ENCODE measurements around the gene XK.
"Not testable (repeated sequence)": the region's sequence is repeated elsewhere in the genome, so short reads cannot be mapped to it uniquely, and the experiment has no call there.

Gene XK, protein sequence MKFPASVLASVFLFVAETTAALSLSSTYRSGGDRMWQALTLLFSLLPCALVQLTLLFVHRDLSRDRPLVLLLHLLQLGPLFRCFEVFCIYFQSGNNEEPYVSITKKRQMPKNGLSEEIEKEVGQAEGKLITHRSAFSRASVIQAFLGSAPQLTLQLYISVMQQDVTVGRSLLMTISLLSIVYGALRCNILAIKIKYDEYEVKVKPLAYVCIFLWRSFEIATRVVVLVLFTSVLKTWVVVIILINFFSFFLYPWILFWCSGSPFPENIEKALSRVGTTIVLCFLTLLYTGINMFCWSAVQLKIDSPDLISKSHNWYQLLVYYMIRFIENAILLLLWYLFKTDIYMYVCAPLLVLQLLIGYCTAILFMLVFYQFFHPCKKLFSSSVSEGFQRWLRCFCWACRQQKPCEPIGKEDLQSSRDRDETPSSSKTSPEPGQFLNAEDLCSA

DNA sequence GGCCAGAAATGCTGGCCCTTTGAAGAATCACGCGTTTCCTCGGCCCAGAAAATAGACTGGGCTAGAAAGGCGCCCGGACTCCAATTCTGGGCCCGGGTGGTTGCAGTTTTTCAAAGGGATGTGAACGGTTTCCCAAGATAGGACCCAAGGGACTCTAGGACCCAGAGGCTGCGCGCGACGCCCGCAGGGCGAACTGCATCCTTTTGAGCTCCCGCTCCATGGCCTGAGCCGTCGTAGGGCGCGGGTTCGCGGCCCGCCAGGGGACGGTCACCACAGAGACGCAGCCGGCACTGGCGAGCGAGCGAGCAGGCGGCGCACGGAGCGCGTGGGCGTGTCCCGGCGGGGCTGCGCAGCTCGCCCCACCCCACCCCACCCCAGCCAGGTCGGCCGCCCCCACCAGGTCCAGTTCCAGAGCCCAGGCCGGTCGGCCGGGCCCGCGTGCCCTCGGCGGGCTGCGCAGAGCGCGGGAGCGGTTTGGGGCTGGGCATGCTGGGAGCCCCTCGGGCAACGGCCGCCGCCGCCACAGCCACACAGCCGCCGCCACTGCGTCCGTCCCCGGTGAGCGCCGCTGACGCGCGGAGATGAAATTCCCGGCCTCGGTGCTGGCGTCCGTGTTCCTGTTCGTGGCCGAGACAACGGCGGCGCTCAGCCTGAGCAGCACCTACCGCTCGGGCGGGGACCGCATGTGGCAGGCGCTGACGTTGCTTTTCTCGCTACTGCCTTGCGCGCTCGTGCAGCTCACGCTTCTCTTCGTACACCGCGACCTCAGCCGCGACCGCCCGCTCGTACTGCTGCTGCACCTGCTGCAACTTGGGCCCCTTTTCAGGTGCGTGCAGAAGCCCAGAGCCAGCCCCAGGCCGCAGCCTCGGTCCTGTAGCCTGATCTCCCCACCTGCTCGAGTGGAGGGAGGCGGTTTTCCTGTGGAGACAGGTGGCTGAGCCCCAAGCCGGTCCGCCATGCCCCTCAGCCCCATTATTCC is at the start of gene XK:
Gene XK, plus strand, starts transcription at position 411 of the 979 bp plus-strand sequence. Its CDS starts 171 bp downstream, at position 582.
- peak; percentile 74 for DNase-seq (ENCODE audit: low spot score)

DNA sequence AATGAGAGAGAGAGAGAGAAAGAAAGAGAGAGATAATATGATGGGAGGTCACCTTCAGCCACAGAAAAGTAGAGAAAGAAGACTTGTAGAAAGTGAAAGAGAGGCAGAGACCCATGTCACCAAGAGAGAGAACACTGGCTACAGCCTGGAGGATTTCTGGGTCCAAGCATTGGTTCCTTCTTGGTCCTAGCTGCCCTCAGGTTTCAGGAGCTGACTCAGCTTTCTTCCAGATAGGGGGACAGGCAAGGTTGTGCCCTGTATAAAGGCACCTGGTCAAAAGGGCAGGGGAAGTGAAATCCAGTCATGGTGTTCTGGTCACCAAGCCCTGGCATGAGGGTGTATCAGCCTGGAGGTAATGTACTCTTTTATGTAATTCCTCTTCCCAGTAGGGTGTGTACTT is 47.5 kb upstream of the XK start:
- no peak for DNase-seq (ENCODE audit: low spot score)

DNA sequence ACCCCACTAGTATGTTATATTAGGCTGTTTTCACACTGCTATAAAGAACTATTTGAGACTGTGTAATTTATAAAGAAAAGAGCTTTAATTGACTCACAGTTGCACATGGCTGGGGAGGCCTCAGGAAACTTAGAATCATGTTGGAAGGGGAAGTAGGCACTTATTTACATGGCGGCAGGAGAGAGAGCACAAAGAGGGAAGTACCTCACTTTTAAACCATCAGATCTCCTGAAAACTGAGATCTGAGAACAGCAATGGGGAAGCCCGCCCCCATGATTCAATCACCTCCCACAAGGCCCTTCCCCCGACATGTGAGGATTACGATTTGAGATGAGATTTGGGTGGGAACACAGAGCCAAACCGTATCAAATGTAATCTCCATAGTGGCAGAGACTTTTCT is 45.4 kb upstream of the XK start:
- DNase-seq (ENCODE audit: low spot score) = no peak

DNA sequence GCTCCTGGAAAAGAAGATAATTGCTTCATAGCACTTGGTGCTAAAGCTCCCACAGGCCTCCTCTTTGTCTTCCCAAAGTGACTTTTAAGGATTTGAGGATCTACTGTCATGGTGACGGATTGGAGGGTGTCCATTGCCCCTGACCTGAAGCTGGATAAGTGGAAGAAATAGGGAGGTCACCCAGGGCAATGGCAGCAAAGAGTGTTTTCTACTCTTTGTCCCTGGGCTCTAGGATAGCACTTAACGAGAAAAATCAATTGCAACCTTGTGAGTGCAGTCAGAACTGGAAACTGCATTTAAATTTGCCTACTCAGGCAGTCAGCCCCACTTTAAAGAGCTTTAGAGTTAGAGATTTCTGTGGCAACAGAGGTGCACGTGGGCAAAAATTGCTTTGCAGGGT is 43.7 kb upstream of the XK start:
- no peak for DNase-seq (ENCODE audit: low spot score)

DNA sequence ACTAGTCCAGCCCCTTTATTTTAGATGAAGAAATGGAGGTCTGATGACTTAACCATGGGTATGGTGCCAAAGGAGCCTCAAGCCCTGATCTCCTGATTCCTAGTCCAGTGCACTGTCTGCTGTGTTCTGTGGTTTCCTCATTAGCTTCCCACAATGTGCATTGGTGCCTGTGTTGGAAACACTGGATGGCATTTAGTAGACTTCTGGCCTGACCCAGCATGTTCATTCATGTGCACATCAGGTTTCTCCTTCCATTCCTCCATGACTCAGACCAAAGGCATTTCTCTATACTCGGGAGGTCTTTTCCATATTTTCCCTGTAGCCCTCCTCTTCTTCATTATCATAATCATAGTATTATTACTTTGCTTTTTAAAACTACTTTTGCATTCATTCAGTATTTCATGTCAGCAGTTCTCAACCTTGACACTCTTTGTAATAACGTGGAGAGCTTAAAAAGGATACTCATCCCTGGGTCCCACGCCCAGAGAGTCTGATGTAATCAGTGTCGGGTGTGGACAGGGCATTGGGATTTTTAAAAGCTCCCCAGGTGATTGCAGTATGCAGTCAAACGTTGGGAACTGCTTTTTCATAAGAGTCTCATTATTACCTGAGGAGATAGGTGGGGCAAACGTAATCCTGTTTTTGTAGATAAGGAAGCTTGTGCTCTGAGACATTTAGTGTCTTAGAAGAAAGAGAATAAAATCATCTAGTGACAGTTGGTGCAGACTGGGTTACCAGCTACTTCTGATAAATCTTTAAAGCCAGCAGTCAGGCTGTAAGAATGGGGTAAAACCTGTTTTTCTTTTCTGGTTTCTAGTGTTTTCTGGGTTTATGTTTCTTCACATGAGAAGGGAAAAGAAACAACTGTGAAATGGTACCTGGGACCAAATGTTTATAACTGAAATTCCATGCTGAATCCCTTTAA is 40.9 kb upstream of the XK start:
- DNase-seq (ENCODE audit: low spot score) = no peak

DNA sequence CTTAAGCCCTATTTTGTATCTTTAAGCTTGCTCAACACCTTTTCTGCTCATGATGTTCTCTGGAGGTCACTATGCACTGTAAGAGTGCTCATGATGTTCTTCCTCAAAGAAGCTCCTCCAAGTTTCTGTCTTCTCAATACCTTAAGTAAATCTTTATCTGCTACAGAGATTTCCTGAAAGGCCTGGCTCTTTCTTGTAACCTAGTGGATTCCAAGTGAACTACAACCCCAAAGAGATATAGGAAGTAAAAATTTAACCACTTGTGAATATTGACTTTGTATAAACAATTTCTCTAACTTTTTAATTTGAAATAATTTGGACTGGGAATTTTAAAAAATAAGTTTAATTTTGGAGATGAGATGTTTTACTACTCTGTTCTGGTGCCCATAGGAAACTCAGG is 39.3 kb upstream of the XK start:
- DNase-seq (ENCODE audit: low spot score) = no peak

DNA sequence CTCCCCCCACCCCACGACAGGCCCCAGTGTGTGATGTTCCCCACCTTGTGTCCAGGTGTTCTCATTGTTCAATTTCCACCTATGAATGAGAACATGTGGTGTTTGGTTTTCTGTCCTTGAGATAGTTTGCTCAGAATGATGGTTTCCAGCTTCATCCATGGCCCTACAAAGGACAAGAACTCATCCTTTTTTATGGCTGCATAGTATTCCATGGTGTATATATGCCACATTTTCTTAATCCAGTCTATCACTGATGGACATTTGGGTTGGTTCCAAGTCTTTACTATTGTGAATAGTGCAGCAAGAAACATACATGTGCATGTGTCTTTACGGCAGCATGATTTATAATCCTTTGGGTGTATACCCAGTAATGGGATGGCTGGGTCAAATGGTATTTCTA is 34.7 kb upstream of the XK start:
- DNase-seq (ENCODE audit: low spot score) = not testable (repeated sequence)

DNA sequence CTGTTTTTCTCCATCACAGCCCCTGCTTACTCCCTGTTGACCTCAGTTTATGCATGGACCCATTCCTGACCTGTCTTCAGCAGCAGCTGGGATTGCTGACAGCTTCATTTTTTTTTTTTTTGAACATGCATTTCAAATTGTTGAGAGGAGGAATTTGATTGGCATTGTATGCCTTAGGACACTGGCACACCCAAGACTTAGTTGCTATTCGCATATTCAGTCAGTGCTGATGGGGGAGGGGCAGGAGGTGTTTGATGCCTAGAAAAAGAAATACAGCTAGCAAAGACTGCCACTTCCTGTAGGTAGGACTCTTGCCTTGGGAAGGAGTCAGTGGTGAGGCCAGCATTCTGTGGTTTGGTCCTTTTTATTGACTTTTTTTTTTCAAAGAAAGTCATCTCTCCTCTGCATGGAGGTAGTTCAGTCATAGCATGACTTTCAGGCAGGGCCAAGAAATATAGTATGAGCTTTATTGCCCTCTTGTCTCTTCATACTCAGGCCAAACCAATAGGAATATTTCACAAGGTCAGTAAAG is 33.6 kb upstream of the XK start:
- DNase-seq (ENCODE audit: low spot score) = peak; percentile 44

DNA sequence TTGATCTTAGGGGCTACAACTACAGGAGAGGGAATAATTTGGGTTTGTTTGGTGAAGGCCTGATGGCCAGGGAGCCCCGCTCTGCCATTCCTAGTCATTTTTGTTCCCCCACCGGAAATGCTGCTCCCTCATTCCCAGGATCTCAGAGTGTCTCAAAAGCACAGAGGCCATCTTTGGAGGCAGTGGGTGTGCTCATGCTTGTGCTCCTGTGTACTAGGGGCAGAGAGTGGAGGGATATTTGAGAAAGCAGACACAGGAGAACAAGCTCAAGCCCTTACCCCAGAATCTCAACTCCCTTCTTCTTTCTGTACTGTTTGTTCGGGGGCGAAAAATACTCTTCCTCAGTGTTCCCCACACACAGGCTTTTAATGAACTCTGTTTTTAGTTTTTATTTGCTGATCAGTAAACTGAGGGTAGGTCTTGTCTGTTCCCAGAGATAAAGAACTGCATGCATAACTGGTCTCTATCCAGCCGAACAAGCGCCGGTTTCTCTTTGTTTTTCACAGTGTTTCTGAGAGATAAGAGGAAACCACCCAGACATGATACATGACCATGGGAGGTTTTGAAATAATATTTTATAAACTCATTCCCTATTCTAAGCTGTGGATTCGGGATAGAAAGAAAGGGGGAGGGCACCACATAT is 32.9 kb upstream of the XK start:
- peak; percentile 67 for DNase-seq (ENCODE audit: low spot score)

DNA sequence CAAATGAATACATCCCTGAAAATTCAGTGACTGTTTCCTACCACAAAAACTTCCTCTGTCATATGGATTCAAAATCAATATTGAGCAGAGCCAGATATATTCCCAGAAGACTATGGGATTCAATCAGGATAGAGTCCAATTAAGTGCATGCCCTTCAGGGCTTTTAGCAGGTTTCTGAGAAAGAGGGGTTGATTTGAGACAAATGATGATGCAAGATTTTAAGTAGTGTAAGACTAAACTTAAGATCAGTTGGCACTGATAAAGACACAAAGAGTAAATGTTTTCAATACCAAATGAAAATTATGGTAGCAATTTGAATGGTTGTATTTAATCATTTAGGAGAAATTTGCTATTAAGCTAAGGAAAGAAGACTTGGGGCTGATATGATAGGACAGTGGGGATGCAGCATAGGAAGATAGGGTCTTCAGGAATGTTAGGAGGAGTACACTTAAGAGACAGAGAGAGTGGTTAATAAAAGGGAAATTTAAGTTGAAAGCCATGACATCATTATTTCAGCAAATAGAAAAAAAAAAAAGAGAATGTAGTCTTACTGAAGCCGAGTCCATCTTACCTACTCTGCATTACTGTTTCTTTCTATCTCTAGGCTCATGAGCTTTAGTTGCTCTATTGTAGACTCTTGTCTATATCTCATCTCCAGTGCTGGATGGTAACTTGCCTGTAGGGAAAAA is 32.0 kb upstream of the XK start:
- peak; percentile 26 for DNase-seq (ENCODE audit: low spot score)

DNA sequence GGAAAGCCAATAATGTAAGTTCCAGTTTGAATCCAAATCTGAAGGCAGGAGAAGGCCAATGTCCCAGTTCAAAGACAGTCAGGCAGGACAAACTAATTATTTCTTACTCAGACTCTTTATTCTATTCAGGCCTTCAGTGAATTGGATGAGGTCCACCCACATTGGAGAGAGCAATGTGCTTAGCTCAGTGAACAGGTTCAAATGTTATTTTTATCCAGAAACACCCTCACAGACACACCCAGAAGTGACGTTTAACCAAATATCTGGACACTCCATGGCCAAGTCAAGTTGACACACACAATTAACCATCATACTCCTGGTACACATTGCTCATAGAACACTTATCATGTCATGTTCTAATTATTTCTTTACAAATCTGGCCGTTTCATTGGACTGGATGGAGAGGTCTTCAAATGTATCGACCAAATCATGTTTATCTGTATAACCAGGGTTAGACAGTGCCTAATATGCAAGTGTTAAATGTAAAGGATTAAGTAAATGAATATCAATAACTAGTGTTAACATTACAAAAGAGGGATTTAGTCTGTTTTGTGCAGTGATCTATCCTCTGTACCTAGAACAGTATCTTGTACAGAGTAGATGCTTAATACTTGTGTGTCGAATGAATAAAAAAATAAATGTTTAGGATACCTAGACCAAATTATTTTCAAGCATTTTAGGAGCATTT is 27.1 kb upstream of the XK start:
- peak; percentile 13 for DNase-seq (ENCODE audit: low spot score)

DNA sequence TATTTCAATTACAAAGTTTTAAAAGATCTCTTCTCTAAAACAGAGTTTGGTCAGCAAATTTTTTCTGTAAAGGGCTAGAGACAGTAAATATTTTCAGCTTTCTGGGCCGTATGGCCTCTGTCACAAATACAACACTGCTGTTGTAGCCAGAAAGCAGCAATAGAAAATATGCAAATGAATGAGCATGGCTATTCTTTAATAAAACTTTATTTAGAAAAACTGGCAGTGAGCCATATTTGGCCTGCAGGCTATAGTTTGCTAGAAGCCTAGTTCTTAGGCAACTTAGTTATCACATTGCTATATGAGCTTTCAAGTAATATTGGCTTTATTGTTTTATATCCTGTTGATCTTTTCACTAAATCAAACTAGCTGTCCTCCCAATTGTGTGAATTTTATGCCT is 26.5 kb upstream of the XK start:
- no peak for DNase-seq (ENCODE audit: low spot score)

DNA sequence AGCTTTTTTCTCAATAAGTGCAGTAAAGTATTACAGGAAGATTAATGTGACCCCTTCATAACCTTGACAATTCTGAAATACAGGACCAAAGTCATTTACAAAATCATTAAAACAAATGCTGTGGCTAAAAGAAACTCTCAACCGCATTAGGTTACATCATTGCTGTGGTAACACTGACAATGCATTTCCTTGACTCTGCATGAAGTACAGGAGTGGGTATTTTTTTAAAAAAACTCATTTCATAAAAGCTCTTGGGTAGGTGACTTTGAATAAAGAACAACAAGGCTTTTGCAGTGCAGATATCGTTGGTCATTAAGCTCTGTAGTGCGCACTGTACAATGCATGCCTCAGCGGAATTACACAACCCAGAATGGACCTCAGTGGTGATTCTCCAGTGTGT is 23.4 kb upstream of the XK start:
- no peak for DNase-seq (ENCODE audit: low spot score)

DNA sequence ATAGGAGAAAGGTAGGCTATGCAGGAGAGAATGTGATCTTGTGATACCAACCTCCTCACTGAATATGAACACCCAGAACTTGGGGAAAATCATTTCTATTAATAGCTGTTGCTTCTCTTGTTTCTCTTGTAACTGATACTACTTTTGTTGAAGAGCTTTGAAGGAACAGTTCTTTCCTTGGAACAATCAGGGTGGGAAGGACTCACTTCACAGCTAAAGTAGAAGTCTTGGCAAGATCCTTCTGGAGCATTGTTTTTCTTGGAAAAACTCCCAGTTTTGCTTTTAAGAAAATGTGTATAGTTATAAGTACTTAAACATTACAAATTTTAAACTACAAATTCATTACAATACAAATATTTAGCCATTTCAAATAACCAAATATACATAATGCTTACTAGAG is 19.1 kb upstream of the XK start:
- DNase-seq (ENCODE audit: low spot score) = no peak

DNA sequence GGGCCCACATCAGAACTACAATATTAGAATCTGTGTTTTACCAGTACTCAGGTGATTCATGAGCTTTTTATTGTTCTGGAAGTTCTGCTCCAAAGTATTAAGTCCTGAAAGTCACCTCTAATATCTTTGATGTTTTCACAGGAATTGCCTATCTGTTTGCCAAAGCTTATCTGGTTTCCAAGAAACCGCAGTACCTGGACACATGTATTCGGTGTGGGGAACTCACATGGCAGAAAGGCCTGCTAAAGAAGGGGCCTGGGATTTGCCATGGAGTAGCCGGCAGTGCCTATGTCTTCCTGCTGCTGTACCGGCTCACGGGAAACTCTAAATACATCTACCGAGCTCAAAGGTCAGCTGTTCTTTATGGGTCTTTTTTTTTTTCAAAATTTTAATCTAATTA is 18.4 kb upstream of the XK start:
- no peak for DNase-seq (ENCODE audit: low spot score)

DNA sequence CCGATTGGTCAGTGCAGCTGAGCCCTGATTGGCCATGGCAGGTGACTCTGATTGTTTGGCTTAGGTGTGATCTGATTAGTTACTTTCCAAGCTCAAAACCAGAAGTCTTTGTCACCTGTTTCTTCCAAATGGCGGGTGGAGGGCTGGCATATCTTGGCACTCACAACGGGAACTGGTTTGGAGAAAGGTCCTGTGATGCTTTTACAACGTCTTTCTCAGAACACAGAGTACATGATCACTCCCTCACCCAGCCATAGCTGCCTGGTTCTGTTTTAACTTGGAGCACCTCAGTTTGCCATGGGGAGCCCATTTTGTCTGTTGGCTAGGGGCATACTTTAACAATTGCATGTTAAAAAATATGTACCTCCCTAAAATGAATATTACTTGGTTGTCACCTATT is 13.0 kb upstream of the XK start:
- no peak for DNase-seq (ENCODE audit: low spot score)

DNA sequence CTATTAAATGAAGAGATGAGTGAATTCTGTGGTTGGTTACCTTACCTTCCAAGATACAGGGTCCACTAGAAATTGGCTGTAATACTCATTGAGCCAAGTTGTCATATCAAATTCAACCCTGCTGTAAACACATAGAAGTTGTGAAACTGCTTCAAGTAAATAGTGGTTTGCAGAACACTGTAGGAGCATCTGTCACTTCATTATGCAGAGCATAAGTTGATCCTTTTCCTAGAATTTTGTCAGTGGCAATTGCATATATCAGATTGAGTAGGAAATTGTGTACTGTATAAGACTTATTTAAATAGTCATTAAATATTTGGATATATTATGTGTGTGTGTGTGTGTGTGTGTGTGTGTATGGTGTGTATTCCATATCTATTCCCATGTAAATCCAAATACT is 8.8 kb upstream of the XK start:
- DNase-seq (ENCODE audit: low spot score) = no peak

DNA sequence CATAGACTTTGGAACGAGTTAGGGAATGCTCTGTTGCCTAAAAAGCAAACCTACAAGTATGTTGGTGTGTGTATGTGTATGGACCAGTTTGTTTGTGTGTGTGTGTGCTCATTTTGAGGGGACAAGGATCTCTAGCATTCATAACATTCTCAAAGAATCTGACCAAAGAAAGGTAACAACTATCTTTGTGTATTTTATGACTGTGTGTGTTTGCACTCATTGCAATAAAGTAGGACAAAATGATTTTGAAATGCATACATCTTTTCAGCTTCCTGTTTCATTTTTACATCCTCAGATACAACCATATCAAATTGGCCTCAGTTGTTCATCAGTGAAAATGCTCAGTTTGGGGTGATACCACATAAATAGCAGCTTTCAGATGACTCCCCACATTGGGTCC is 8.3 kb upstream of the XK start:
- no peak for DNase-seq (ENCODE audit: low spot score)

DNA sequence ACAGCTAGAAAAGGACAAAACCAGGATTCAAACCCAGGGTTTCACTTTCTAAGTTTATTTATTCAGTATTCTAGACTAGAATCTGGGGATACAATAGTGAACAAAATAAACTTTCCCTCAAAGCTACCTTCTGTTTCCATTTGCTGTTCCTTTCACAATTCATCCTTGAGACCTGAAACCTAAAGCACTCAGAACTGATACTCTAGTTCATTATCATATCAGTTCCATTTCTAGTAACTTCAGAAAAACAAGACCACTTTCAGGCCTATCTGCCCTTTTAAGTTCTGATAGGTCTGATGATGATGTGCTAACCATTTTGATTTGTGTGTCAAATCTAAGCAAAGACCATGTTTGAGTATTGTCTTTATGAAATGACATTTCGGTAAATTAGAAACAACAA is 7.8 kb upstream of the XK start:
- DNase-seq (ENCODE audit: low spot score) = no peak

DNA sequence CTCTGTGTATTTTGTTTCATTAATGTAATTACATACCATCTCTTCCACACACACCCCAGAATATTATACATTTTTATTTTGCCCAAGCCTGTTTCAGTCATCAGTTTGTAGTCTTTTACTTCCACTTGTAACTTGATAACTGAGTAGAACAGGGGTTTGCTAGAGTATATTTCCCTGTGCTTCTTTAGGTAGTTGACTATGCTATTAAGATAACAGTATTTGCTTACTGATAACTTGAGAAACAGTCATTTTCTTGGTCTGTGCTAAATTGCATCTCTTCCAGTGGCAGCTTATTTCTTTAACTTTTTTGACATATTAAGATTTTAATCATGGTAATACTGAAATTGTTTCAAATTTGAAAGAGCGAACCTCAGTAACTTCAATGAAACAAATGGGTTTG is 7.0 kb upstream of the XK start:
- DNase-seq (ENCODE audit: low spot score) = no peak

Measured in hematopoietic multipotent progenitor cell treated with erythropoietin and hydrocortisone succinate and interleukin-3 and kit ligand, for 17 days (in vitro differentiated cells).